NB4 (cell line): ENCODE data around the gene UROS.

ENCODE experiments used
- CTCF ChIP-seq: IDR thresholded peaks from one replicate; pipeline ENCODE4 v1.5.1; 2012; ENCODE audit warnings: low read depth, low read length
- MAX ChIP-seq: IDR thresholded peaks from 2 replicates; pipeline ENCODE4 v1.6.1; 2011; ENCODE audit warnings: low read depth, low read length
- POLR2A ChIP-seq: IDR thresholded peaks from 2 replicates; pipeline ENCODE4 v1.6.1; 2011; ENCODE audit warnings: mild to moderate bottlenecking; ENCODE audit not compliant: insufficient read length; ENCODE audit errors: extremely low read depth

- TF ChIP-seq CTCF = no peak
- no peak for TF ChIP-seq POLR2A
- no peak for TF ChIP-seq MAX
Measured at GRCh38 chr10:125757742-125758141, 65.3 kb downstream of the UROS start.
